Measurements from ENCODE around the gene RSPH10B2.
"Not testable (repeated sequence)": the region's sequence is repeated elsewhere in the genome, so short reads cannot be mapped to it uniquely, and the experiment has no call there.

The RSPH10B2 gene

DNA sequence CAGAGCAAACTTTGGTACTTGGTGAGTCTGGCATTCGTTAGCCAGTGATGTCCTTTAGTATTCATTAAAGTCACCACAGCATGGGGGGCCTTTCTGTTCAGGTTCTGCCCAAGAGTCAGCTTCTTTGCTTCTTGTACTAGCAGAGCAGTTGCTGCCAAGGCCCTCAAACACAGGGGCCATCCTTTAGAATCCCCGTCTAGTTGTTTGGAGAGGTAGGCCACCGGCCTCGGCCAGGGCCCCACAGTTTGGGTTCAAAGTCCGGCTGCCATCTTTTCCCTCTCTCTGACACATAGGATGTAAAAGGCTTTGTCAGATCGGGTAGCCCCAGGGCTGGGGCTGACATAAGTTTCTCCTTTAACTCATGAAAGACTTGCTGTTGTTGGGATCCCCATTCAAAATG lies 89.8 kb downstream of the RSPH10B2 start:
- DNase-seq, result not testable (repeated sequence)

DNA sequence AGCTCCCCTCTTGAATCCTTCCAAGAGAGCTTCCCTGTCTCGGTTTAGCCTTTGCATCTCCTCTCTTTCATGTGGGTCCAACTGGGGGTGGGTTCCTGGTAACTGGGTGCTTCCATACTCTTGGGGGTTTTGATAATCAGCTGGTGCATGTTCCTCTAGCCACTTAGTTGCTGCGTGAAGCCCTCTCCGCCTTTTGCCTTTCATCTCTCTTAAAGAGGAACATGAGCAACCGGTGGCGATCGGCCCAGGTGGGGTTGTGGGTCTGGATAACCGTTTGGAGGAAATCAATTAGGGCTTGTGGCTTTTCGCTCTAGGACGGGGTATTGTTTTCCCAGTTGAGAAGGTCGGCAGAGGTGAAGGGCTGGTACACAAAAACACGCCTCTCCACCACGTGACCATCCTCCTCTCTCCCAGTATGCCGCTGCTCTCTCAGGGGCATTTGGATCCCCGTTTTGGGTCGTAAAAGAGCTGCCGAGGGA lies 92.1 kb downstream of the RSPH10B2 start:
- DNase-seq, result not testable (repeated sequence)

DNA sequence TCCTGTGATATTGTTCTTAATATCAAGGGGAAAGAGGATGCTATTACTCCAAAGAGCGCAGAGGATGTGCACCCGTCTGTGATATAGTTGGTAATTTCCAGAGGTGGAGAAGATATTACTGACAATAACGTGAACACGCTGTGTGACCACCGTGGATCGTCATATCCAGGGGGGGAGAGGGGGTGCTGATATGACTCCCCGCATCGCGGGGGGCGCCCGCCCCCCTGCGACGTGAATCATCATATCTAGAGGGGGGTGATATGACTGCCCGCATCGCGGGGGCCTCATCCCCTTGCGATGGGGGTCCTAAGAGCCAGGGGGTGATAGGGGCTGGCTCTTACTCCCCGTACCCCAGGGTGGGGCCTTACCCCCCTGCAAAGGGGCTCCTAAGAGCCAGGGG lies 93.8 kb downstream of the RSPH10B2 start:
- not testable (repeated sequence) for DNase-seq
